ENCODE results near the gene HIBADH. TPM values are rescaled to one million over a fixed set of nuclear protein-coding genes. Genes with fewer than 3 reads are reported as not detected.

Gene HIBADH
- total and polyA plus RNA-seq, 10 of the 15 experiments (the other 5 are each of a cell fraction or from before 2014, with no cell fraction given) = 8.7 to 36.1 (median 18.6) TPM

- TF ChIP-seq ATF2 (IDR thresholded peaks at IDR 0.05; ENCODE audit: low read length) = no peak
- no peak for TF ChIP-seq EGR1 (IDR thresholded peaks at IDR 0.05; ENCODE audit: borderline replicate concordance in 1 of 2, low read depth in 2 of 2, low read length in 2 of 2)
- no peak for TF ChIP-seq STAT3 (IDR thresholded peaks at IDR 0.05; ENCODE audit: low read depth, low read length)
- no peak for TF ChIP-seq POLR2AphosphoS2 (IDR thresholded peaks at IDR 0.05; ENCODE audit: low read depth, low read length)
- TF ChIP-seq RBBP5 (conservative IDR thresholded peaks at IDR 0.05) = no peak
- TF ChIP-seq HDAC6 (IDR thresholded peaks at IDR 0.05; ENCODE audit: unreplicated experiment) = no peak
- no peak for TF ChIP-seq ZNF207 (IDR thresholded peaks at IDR 0.05; ENCODE audit: borderline replicate concordance)
- no peak for TF ChIP-seq STAT1 (conservative IDR thresholded peaks at IDR 0.05)
- no peak for TF ChIP-seq YBX1 (IDR thresholded peaks at IDR 0.05)
Measured at GRCh38 chr7:27555670-27556069, 107.0 kb downstream of the HIBADH start (continued).

DNA sequence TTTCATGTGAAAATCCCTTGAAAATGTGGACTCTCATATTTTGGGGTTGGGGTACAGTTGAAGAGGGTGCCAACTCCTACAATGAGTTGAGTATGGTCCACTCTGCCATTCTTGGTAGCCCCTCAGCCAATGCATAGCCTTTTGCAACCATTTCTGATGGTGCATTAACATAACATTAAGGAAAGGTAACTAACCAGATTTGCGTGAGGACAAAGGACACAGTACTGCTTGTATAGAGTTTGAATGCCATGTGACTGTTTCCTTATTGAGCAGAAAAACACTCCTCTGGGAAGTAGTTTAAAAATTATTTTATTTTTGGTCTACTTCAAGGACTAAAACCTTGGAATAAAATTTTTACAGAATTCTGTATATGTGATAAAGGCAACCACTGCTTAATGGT lies 107.9 kb downstream of the HIBADH start:
- Histone ChIP-seq H2AFZ (ENCODE audit: control insufficient read depth, low read depth, low read length) (no peak overlapping the region), H3K4me2 (ENCODE audit: control insufficient read depth, insufficient read depth) (no peak overlapping the region), H4K20me1 (ENCODE audit: control insufficient read depth, insufficient read depth) (no peaks in the 10 kb centered on the region), H3K79me2 (ENCODE audit: control insufficient read depth, insufficient read depth, low read length) (no peaks in the 10 kb centered on the region), H3K4me3 (no peak overlapping the region), H3K27ac (ENCODE audit: control insufficient read depth, insufficient read depth) (no peak overlapping the region), H3K27me3 (replicated peaks in 1 of 2; ENCODE audit: control insufficient read depth in 2 of 2, insufficient read depth in 2 of 2, low read length in 1 of 2) (no peaks in the 10 kb centered on the region), H3K4me1 (ENCODE audit: control insufficient read depth, insufficient read depth, low read length) (no peaks in the 10 kb centered on the region), H3K9me3 (replicated peaks; ENCODE audit: control insufficient read depth, insufficient read depth, low read length) (no peaks in the 10 kb centered on the region), H3K9ac (ENCODE audit: control insufficient read depth, insufficient read depth, low read length) (no peak overlapping the region), H3K36me3 (ENCODE audit: control insufficient read depth in 2 of 2, insufficient read depth in 2 of 2, low read length in 1 of 2) (no peaks in the 10 kb centered on the region)
- no peak for FAIRE-seq
- in situ Hi-C loops (cut with MboI) = no loop called here
- CTCF ChIA-PET = no interaction called here
- TF ChIP-seq RCOR1 (conservative IDR thresholded peaks at IDR 0.05; ENCODE audit: low read depth, low read length) (no peak), IRF3 (IDR thresholded peaks at IDR 0.05) (no peak), BCL3 (IDR thresholded peaks at IDR 0.05; ENCODE audit: borderline replicate concordance, insufficient read depth, low read depth, low read length, poor library complexity, severe bottlenecking) (no peak), KDM1A (IDR thresholded peaks at IDR 0.05; ENCODE audit: borderline replicate concordance) (no peak), MXI1 (IDR thresholded peaks at IDR 0.05; ENCODE audit: low read depth, low read length) (no peak), NFYA (IDR thresholded peaks at IDR 0.05; ENCODE audit: borderline replicate concordance, low read depth, low read length) (no peak), CREB1 (IDR thresholded peaks at IDR 0.05; ENCODE audit: low read depth) (no peak)
- DNase-seq (ENCODE audit: low read depth, low spot score) = no peak
- BruUV-seq (replicated peaks) = no TSS peak
- SMC1A ChIA-PET (ENCODE audit: uncharacterized antibody, unreplicated experiment) = interaction anchor here (0.8 kb wide), 1 partner anchor 19 kb away, joined by 3 read pairs; no protein-coding TSS in a partner anchor
- ATAC-seq = no peak
- POLR2A ChIA-PET = no interaction called here
- RAD21 ChIA-PET (ENCODE audit: unreplicated experiment) = no interaction called here
- 100% methylated on average over 1 of the region's 1 CpG for WGBS (ENCODE audit: insufficient coverage, insufficient replicate concordance, low lambda C conversion rate, missing lambda C conversion rate)
- intact Hi-C loops (cut with micrococcal nuclease; ENCODE audit: unreplicated experiment) = no loop called here
